ENCODE results near the gene LEPROT. TPM values are rescaled to one million over a fixed set of nuclear protein-coding genes. Genes with fewer than 3 reads are reported as not detected.
A peak's percentile ranks its signal among the peaks of the same experiment; 100 is the strongest.

The LEPROT gene
- total and polyA plus RNA-seq, 10 donors: 12.5 to 104 (median 68.6) TPM

DNA sequence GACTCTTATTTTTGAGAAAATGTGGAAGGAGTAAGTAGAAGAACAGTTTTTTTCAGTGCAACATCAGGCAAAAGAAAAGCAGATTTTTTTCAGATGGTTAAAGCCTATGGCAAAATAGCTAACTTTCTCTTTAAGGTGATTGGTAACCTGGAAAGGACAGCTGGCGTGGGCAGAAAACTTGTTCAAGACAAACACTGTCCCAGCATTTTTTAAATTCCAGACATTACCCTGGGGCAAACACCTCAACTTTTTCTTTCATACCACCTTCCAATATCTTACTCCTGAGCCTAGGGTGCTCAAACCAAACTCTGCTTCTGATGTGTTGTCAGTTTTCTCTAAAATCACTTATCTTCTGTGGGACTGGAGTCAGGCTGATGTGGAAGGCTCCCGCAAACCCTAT lies 2.7 kb upstream of the LEPROT start:
- intact Hi-C loops (cut with DNase I; ENCODE audit: low total_unique reads): no loop called here
- 91 to 98% (median 94%) methylated on average over 2 of the region's 2 CpGs for WGBS, 5 donors

DNA sequence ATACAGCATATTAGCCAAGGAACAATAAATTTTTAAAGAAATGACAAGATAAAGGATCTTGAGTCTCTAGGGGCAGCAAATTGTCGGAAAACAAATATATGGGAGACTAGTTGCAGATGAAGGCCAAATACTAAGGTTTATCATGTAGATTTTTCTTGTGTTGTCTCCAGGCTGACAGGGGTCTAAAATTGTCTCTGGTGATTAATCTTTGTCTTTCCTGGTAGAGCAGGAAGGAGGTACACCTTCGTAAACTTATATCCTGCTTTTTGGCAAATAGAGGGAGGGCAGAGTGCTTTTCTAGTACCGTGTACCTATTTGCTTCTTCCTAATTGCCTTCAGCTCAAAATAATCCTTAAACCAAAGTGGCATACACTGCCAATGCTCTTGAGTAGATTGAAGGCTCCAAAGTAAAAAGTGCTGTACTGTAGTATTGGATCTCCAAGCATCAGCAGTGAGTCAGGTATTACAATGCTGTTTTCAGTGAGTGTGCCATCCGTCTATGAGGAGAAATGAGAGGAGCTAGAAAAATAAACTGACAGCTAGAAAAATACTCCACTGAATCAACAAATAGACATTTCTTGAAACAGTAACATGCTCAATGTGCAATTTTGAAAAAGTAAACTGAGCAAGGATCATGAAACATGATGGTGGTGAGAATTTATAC lies 1.8 kb upstream of the LEPROT start:
- peaks cover 14 to 38% (median 33%) of the 10 kb centered on the region in 6 donors for H3K4me1 ChIP-seq
- no peak for DNase-seq
- H3K9me3 ChIP-seq: no peaks in the 10 kb centered on the region
- H3K4me3 ChIP-seq: no peak overlapping the region
- TF ChIP-seq, protein P1, sequence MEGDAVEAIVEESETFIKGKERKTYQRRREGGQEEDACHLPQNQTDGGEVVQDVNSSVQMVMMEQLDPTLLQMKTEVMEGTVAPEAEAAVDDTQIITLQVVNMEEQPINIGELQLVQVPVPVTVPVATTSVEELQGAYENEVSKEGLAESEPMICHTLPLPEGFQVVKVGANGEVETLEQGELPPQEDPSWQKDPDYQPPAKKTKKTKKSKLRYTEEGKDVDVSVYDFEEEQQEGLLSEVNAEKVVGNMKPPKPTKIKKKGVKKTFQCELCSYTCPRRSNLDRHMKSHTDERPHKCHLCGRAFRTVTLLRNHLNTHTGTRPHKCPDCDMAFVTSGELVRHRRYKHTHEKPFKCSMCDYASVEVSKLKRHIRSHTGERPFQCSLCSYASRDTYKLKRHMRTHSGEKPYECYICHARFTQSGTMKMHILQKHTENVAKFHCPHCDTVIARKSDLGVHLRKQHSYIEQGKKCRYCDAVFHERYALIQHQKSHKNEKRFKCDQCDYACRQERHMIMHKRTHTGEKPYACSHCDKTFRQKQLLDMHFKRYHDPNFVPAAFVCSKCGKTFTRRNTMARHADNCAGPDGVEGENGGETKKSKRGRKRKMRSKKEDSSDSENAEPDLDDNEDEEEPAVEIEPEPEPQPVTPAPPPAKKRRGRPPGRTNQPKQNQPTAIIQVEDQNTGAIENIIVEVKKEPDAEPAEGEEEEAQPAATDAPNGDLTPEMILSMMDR (IDR thresholded peaks at IDR 0.05 in 8 of 11, conservative IDR thresholded peaks at IDR 0.05 in 3 of 11): no peak
- TF ChIP-seq POLR2A (IDR thresholded peaks at IDR 0.05): no peak
- TF ChIP-seq POLR2AphosphoS5 (IDR thresholded peaks at IDR 0.05): no peak
- H3K27me3 ChIP-seq (replicated peaks in 1 of 7): no peaks in the 10 kb centered on the region
- intact Hi-C loops (cut with DNase I; ENCODE audit: low total_unique reads): no loop called here
- peak overlapping the region in 4 of 8 donors; percentile 93 to 98 (median 96) for H3K27ac ChIP-seq
- no peaks in the 10 kb centered on the region for H3K36me3 ChIP-seq
- WGBS, 5 donors: 92 to 97% (median 93%) methylated on average over 4 of the region's 4 CpGs

More for the DNA sequence above, 2.7 kb upstream of the LEPROT start:
- Histone ChIP-seq H3K9me3 (no peaks in the 10 kb centered on the region), H3K27me3 (replicated peaks in 1 of 7) (no peaks in the 10 kb centered on the region), H3K36me3 (no peaks in the 10 kb centered on the region), H3K27ac (no peak overlapping the region), H3K4me1 (peaks cover 9 to 29% (median 24%) of the 10 kb centered on the region in 6 donors), H3K4me3 (no peak overlapping the region)
- TF ChIP-seq, protein P1 (IDR thresholded peaks at IDR 0.05 in 8 of 11, conservative IDR thresholded peaks at IDR 0.05 in 3 of 11): no peak
- TF ChIP-seq POLR2A (IDR thresholded peaks at IDR 0.05): no peak
- no peak for TF ChIP-seq POLR2AphosphoS5 (IDR thresholded peaks at IDR 0.05)
- no peak for DNase-seq

DNA sequence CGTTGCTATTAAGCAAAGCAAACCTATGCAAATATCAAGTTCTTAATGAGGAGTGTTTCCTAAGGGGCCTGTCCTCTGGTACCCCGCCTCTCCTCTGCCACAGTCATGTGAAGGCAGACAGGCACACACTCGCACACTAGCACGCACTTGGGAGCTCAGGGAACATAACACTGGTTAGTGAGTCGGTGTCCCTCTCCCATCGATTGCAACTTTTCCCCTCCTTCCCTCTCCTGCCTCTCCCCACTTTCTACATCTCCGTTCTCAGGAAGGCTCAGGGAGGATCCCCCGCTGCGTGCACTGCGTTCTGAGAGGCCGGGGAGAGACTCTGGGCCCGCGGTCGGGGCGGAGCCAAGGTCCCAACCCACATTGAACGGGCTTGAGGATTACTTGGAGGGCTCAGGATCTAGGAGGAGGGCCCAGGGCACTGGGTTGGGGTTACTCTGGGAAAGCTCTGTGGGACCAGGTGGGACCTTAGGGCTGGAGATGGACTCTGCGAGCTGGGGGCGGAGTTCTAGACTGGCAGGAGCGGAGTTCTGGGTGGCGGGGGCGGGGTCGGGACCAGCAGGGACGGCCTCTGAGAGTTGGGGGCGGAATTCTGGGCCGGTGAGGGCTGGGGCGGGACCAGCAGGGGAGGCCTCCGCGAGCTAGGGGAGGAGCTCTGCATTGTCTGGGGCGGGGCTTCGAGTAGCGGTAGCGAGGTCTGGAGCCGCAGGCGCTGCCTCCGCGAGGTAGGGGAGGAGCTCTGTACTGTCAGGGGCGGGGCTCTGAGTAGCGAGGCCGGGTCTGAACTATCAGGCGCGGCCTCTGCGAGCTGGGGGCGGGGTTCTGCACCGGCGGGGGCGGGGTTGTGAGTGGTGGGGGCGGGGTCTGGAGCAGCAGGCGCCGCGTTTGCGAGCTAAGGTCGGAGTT lies 533 bp upstream of the LEPROT start:
- Histone ChIP-seq H3K9me3 (no peaks in the 10 kb centered on the region), H3K4me3 (peak overlapping the region; percentile 65 to 93 (median 84)), H3K4me1 (peaks cover 14 to 47% (median 36%) of the 10 kb centered on the region in 6 donors), H3K36me3 (peaks cover 0 to under 1% (median 0%) of the 10 kb centered on the region in 6 donors), H3K27me3 (replicated peaks in 1 of 7) (no peaks in the 10 kb centered on the region), H3K27ac (peak overlapping the region; percentile 93 to 98 (median 96))
- intact Hi-C loops (cut with DNase I; ENCODE audit: low total_unique reads): loop anchor here (10.0 kb wide), 1 partner anchor 165 kb away; no protein-coding TSS in a partner anchor
- WGBS, 5 donors: 0 to 1% (median 1%) methylated on average over 40 to 52 of the region's 52 CpGs
- peak; percentile 100 for DNase-seq
- TF ChIP-seq POLR2A (IDR thresholded peaks at IDR 0.05) (no peak), POLR2AphosphoS5 (IDR thresholded peaks at IDR 0.05) (peak; percentile 44 to 74 (median 71))
- TF ChIP-seq, protein P1 (IDR thresholded peaks at IDR 0.05 in 8 of 11, conservative IDR thresholded peaks at IDR 0.05 in 3 of 11): peak in 3 of 11 experiments; percentile 11 to 50 (median 21)

Data from spleen (tissue), 11 donors.